HG03095 (cell line): Measurements from ENCODE around the gene DENND1A.
"Not testable (repeated sequence)": the region's sequence is repeated elsewhere in the genome, so short reads cannot be mapped to it uniquely, and the experiment has no call there.

Experiments
- ATAC-seq: cut with Tn5 transposase; IDR thresholded peaks from one replicate; pipeline ENCODE4 v1.9.1; 2021; ENCODE audit warnings: moderate library complexity; ENCODE audit not compliant: unreplicated experiment

The DENND1A gene

DNA sequence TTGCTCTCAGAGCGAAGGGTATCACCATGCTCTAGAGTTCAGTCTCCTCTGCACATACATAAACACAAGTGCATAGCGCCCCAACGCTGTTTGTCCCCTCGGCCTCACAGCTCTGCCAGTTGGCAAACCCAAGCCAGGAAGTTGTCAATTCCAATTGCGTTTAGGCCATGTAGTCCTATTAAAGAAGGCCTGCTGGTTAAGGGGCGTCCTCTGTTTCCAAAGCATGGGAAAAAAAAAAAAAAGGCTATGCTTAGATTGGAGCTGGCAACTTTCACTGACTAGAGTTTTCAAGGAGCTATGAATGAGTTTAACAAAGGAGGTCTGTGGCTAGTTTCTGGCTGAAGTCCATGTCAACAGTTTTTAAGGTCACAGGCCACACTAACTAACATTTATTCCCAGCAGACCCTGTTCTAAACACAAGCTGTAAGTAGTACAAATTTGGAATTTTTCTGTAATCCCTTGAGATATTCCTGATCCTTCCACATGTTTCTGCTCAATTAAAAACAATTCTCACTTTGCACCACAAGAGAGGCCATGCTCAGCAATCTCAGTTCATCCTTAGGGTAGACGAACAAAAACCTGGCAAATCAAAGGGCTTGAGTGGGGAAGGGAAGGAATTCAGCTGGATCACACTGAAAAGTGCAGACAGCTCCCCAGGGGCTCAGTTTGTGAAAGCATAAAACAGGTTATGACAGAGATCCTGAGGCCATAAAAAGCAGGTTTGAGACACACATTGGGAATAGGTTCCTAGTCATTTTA is 187.7 kb downstream of the DENND1A start:
- no peak for ATAC-seq

DNA sequence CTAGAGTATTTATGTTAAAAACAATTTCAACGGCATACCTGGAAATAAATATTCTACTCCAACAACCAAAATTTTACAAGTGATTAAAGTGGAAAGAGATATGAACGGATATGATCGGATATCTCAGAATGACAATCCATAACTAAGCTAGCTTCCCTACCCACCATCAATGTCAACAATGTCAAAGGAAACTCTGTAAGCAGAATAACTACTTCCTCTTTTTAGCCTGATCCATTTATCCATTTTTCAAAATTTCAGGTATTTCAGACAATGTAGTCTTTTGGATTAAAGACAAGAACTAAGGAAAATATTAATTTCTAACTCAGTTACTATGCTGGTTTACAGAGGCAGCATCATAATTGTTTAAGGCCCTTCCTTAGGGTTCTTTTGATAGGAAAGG is 188.7 kb downstream of the DENND1A start:
- no peak for ATAC-seq

DNA sequence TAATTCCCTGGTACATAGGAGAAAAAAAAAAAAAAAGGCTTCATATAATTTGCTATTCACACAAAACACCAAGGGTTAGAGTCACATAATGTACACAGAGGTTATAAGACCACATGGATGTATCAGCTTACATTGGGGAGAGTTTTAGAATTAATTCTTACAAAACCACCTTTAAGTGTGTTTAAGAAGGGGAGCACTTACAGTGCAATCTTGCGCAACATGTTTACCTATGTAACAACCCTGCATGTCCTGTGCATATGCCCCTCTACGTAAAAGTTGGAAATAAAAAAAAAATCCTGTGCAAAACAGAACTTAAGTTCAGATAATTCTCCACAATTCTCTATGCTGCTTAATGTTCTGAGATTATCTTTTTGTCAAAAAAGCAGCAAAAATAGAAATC is 190.0 kb downstream of the DENND1A start:
- ATAC-seq, result no peak

DNA sequence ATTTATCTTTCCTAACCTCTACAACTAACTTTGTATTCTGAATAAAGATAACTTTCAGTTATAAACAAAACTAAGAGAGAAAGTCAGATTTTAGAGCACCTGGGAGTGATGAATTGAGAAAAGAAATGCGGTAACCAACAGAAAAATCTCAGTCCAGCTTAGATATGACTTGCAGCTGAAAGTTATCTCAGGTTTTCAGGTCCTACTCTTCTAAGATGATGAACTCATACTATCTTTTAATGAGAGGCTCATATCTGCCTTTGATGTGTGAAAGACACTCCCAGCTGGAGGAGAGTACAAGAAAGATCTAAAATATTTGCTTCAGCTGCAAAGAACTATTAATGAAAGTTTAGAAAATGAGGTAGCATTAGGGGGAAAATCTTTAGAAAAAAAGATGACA is 190.5 kb downstream of the DENND1A start:
- ATAC-seq, result no peak

DNA sequence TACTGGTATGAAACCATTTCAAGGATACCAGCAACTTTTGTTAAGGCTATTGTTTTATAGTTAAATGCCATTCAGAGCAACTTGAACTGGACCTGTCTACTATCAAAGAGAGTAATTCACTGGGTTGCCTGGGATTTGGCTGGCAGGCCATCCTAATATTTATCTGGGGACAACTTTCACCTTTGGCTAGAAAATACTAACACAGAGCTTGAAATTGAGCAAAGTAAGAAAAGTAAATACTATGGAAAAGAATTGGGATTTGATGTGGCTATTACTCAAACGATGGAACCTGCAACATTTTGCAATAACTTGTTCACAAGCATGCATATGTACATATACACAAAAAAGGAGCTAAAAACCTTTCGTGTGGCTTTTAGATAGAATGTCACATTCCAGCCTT is 191.3 kb downstream of the DENND1A start:
- ATAC-seq, result no peak

DNA sequence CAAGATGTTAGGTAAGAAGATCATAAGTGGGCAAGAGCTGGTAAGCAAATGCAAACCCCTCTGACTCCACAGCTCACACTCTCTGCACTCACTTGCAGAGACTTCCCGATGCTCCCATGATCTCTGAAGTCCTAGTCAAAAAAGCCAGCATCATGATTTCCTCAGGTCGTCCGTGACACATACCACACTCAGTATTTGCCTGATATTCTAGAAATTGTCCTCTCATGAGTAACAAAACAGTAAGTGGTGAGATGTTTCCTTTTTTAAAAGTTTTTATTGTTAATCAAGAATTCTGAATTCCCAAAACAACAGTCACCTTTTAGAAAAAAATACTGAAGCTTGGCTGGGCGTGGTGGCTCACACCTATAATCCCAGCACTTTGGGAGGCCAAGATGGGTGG is 194.6 kb downstream of the DENND1A start:
- no peak for ATAC-seq

DNA sequence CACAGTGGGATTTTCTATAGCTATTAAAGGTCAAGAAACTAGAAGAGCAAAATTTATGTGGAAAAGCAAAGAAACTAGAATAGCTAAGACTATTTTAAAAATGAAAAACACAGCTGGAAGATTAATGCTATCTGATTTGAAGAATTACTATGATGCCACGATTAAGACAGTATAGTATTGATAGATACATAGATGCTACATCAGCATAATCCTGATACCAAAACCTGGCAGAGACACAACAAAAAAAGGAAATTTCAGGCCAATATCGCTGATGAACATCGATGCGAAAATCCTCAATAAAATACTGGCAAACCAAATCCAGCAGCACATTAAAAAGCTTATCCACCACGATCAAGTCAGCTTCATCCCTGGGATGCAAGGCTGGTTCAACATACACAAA is 201.4 kb downstream of the DENND1A start:
- ATAC-seq, result not testable (repeated sequence)

DNA sequence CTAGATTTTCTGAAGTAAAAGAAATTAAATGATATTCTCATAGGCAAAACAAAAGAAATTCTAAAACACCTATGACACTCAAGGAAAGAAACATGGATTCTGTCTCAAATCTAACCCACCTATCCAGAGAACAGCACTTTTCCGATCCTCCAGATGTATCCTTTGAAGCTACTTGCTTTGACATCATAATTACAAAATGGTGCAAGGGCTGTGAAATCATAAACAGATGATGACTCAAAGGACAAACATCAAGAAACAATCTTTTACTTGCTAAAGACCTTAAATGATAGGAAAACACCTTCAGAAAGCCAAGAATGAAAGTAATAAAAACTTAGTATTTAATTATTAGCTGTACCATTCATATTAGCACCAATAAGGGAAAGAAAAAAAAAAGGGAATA is 202.6 kb downstream of the DENND1A start:
- no peak for ATAC-seq

DNA sequence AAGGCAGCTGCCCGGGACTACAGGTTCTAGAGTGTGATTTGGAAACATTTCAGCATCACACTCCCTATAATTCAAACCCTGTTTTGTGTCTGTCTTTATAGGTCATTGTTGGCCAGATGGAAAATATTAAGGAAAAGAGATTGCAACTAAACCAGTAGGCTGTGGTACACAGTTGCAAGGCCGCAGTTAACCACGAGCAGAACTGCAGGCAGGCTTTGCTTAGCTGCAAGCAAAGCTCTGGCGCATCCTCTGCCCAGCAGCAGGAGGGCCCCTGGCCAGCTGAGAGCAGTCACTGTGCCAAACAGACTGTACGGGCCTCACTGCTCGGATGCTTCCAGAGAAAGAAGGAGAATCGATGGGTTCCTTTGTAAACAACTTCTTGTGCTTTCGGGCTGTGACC is 204.5 kb downstream of the DENND1A start:
- ATAC-seq, result no peak

DNA sequence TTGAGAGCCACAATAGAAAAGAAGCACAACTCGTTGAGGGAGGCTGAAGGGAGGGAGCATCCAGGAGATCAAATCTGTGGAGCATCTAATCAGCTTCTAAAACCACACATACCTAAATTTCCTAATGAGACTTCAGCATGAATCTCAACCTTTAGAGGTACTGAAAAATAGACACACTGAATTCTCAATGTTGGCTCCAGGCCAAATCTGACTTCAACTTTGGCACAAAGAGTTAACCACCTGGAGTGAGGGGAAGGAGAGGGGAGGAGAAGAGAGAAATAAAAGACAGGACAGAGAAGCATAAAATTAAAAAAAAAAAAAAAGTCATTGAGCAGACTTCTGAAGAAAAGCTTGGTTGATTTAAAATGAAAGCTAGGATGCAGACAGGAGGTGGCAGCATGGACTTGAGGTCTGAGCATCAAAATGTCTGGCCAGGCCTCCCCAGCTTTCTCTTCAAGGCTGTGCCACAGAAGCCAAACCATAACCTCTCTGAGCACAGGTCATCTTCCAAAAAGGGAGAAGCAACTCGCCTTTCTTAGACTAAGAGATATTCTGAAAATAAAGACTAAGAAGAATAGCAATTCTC is 205.6 kb downstream of the DENND1A start:
- no peak for ATAC-seq

DNA sequence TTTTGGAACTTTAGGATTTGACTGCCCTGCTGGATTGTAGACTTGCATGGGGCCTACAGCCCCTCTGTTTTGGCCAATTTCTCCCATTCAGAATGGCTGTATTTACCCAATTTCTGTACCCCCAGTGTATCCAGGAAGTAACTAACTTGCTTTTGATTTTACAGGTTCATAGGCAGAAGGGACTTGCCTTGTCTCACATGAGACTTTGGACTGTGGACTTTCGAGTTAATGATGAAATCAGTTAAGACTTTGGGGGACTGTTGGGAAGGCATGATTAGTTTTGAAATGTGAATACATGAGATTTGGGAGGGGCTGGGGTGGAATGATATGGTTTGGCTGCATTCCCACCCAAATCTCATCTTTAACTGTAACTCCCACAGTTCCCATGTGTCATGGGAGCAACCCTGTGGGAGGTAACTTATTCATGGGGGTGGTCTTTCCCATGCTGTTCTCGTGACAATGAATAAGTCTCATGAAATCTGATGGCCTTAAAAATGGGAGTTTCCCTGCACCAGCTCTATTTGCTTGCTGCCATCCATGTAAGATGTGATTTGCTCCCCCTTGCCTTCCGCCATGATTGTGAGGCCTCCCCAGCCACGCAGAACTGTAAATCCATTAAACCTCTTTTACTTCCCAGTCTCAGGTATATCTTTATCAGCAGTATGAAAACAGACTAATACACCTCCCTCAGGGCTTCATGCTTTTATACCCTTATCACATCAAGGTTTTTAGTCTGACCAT is 206.6 kb downstream of the DENND1A start:
- no peak for ATAC-seq

DNA sequence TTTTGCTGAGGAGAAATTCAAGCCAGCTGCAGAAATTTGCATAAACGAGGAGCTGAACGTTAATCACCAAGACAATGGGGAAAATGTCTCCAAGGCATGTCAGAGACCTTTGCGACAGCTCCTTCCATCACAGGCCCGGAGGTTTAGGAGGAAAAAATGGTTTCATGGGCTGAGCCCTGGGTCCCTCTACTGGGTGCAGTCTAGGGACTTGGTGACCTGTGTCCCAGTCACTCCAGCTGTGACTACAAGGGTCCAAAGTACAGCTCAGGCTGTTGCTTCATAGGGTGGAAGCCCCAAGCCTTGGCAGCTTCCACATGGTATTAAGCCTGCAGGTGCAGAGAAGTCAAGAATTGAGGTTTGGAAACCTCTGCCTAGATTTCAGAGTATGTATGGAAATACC is 207.5 kb downstream of the DENND1A start:
- no peak for ATAC-seq

DNA sequence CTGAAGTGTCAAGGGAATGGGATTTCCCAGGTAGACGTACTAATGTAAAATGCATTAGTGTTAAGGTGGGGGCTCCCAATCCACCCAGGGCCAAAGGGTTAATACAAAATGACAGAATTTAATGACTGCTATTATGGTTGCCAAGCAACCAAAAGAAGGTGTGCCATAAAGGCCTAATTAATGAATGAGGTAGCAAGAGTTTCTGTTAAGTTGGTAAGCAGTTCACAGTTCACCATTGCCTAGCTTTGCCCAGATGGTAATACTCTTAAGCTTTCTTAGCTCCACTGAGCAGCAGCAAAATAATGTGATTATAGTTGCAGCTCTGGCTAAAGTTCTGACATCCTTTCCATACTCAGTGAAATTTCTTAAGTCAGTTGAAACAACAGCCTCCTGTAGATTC is 211.7 kb downstream of the DENND1A start:
- ATAC-seq, result no peak

DNA sequence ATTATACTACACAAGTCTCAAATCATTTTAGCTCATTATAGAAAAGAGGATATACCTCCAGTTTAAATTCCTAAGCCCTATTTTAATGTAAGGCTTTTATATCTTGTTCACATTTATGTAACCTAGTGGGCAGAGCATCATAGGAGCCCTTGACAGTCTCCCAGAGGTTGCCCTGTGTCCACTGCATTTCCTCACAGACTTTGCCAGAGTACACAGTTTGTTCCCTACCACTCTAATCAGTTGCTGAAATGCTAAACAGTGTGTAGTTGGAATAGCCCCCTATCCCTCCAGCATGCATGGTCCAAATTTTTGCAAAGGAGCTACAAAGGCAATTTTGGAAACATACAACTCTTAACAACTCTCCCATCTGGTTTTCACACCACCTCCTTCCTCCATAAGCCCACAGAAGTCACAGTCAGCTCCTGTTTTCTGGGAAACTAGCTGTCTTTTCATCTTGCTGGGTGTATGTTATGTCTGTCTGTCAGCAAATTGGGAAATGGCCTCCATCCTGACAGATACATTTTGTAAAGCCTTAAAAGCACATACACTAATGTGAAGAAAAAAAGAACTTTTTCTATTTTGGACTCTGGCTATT is 212.2 kb downstream of the DENND1A start:
- ATAC-seq, result no peak

DNA sequence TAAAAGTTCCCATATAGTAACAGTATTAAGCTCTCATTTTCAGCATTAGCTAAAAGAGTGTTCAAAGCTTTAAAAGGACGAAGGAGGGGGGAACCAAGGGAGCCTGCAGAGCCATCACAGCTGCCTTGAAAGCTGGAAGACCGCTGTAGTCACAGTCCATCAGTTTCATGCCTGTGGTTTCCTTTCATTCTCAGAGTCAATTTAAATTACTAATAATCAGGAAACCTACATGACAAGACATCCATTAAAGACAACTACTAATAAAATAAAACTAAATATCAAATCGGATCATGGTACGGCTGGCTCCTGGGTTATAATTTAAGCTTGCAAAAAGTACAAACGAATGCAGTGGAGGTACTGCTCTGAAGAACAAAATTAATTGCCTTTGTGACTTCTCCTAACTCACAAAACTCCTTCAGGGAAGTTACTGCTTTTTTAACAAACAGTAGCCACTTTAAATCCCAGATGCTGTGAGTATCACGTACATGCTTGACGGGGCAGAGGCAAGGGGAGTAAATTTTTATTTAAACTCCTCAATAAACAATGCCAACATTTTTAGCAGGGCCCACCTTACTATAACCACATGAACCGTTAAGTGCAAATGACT is 213.5 kb downstream of the DENND1A start:
- no peak for ATAC-seq

DNA sequence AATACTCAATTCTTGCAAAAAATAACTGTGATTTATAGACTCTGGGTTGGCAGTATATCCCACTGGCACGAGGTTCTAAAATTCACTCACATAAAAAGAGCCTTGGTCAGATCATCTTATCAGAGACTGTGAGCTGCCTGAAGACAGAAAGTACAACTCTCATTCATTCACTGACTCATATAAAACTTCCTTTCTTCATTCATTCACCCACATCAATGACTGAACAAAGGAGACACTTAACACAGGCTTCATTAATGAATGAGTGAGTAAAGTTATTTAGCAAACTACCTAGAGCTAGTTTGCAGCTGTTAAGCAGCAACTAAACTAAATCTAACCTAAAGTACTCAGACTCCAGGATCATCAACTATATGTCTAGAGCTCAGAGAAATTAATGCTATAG is 214.7 kb downstream of the DENND1A start:
- ATAC-seq, result no peak

DNA sequence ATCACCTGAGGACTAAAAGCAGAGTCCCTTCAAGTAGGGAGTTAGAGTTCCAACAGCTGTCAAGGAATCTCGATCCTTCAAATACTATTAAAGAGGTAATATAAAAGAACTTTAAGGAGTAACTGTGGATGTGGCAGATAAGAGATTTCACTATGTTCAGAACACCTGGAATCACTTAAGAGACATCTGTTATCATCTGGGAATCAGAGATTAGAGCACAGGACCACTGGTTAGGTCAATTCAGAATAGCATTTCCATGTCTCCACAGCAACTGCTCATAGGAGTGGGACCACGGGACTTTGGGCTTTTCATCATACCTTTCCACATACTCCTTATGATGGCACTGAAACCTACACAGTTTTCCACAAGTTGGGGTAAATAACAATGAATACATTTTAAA is 216.6 kb downstream of the DENND1A start:
- ATAC-seq, result no peak

DNA sequence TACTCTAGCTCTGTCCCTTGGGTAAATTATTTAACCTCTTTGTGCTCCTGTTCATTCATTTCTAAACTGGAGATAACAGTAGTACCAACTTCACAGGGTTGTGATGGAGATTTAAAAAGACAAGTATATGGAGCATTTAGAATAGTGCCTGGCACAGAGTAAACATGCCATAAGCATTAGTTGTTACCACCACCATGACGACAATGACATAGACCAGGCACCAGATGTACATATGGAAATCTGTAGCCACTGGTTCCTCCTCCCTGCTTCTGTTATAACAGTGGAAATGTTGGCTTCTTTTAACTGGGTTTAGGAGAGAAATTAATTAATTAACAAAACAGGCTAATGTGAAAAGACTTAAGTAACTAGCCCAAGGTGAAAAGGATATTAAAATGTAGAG is 217.5 kb downstream of the DENND1A start:
- ATAC-seq, result no peak

DNA sequence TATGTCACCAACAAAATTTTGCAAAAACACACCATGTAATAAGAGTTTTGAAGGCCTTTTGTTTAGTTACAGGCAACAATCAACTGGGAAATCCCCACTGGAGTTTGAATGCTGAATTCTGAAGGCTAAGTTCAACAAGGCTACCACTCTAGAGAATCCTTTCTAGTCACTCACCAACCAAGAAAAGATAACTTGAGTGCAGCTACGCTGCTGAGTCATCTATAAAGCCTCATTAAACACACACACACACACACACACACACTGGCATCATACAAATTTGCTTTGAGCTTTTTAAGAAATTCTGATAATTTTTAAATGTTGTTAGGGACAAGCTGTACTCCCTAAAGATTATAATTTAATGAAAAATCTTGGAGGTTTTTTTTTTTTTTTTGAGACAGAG is 219.6 kb downstream of the DENND1A start:
- no peak for ATAC-seq

DNA sequence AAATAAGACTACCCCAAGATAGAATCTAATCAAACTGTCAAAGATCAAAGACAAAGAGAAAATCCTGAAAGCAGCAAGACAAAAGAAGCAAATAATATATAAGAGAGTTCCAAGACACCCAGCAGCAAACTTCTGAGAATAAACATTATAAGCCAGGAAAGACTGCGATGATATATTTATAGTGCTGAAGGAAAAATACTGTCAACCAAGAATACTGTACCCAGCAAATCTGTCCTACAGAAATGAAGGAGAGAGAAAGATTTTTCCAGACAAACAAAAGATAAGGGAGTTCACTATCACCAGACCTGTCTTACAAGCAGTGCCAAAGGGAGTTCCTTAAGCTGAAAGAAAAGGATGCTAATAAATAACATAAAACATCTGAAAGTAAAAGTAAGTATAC is 227.4 kb downstream of the DENND1A start:
- no peak for ATAC-seq

DNA sequence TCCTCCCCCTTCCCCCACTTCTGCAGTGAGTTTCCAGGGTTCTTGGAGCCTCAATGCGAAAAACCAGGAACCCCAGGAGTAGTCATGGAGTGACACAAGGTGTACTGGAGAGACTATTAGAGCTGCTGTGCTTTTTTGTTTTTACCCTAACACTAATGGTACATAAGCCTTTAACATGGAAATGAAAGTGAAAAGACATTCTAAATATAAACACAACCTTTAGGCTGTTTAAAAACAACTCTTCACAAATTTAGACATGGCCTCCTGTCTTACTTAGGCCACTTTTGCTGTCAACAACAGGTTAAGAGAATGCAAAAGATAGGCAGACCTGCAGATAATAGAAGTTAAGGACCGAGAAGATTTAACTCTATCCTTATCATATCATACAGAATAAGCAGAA is 232.2 kb downstream of the DENND1A start:
- ATAC-seq, result no peak
